ENCODE measurements around the gene E2F7. TPM values are rescaled to one million over a fixed set of nuclear protein-coding genes. Genes with fewer than 3 reads are reported as not detected.

E2F7 gene
- total RNA-seq, 1 experiment from 2014 or later: 19.5 TPM

DNA sequence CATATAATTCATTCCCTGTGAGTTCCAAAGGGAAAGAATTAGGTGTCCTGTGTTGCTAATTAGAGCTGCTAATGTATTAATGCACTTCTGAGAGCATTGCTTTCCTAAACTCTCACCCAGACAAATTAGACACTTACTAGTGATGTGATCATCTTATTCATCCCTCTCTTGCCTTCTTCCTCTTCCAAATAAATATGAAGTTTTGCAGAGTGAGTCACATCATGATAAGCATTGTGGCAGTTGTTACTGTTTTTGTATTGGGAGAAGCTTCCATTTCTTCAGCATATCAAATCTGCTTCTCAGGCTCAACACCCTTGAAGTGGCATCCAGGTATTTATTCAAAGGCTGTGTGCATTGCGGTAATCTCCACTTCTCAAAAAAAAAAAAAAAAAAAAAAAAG lies 37.3 kb upstream of the E2F7 start:
- DNase-seq (ENCODE audit: low read depth, low spot score) (peak; percentile 19), ATAC-seq (no peak)
- intact Hi-C loops (cut with micrococcal nuclease): no loop called here
- H3K36me3 ChIP-seq (ENCODE audit: control insufficient read depth in 1 of 2, insufficient read depth in 2 of 2, low read length in 2 of 2): no peaks in the 10 kb centered on the region
- H3K9me3 ChIP-seq (ENCODE audit: control insufficient read depth in 1 of 2, insufficient read depth in 1 of 2, low read depth in 1 of 2, low read length in 2 of 2): no peaks in the 10 kb centered on the region
- no TSS peak for BruUV-seq (replicated peaks)
- H3K9ac ChIP-seq (ENCODE audit: low read length): no peak overlapping the region
- no peak for TF ChIP-seq TCF7L2 (IDR thresholded peaks at IDR 0.05; ENCODE audit: borderline replicate concordance, extremely low read depth, insufficient read depth, insufficient read length)
- no peak for TF ChIP-seq SRF (IDR thresholded peaks at IDR 0.05; ENCODE audit: low read depth)
- TF ChIP-seq SP1 (IDR thresholded peaks at IDR 0.05; ENCODE audit: low read depth): 0 out of 2 replicates have a peak, but pooled peaks have one; percentile 22
- TF ChIP-seq FOSL1 (IDR thresholded peaks at IDR 0.05; ENCODE audit: low read depth): peak; percentile 59
- TF ChIP-seq, protein P1, sequence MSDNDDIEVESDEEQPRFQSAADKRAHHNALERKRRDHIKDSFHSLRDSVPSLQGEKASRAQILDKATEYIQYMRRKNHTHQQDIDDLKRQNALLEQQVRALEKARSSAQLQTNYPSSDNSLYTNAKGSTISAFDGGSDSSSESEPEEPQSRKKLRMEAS (IDR thresholded peaks at IDR 0.05): no peak
- no peak overlapping the region for H3K27ac ChIP-seq (ENCODE audit: low read depth, low read length)
- H3K4me1 ChIP-seq (ENCODE audit: control insufficient read depth in 1 of 2, insufficient read depth in 2 of 2, low read length in 2 of 2): peaks cover 0 to 29% of the 10 kb centered on the region in 2 experiments; a peak in 2 of 4 replicates
- H3K27me3 ChIP-seq (ENCODE audit: insufficient read depth, low read length): no peaks in the 10 kb centered on the region
- H4K20me1 ChIP-seq (ENCODE audit: insufficient read depth): no peaks in the 10 kb centered on the region
- H3K4me2 ChIP-seq (ENCODE audit: low read length): peak overlapping the region; percentile 44
- peak overlapping the region; percentile 83 for H2AFZ ChIP-seq (ENCODE audit: low read depth, low read length, poor library complexity, severe bottlenecking)
- ChIA-PET RAD21 (ENCODE audit: low non-redundant PET in 1 of 2, low total read pairs in 2 of 2, uncharacterized antibody in 2 of 2, unreplicated experiment in 2 of 2) (no interaction called here), POLR2A (interaction anchor here (0.7 kb wide), 1 partner anchor 16 kb away, joined by 3 read pairs; no protein-coding TSS in a partner anchor), CTCF (interaction anchor here (1.2 kb wide), 1 partner anchor 92 kb away, joined by 4 read pairs; no protein-coding TSS in a partner anchor)
- no peaks in the 10 kb centered on the region for H3K79me2 ChIP-seq (ENCODE audit: insufficient read depth, low read length)
- H3K4me3 ChIP-seq (replicated peaks in 1 of 2; ENCODE audit: low read depth in 1 of 2, low read length in 2 of 2): no peak overlapping the region
- H3K9me2 ChIP-seq (ENCODE audit: insufficient read depth): no peaks in the 10 kb centered on the region

DNA sequence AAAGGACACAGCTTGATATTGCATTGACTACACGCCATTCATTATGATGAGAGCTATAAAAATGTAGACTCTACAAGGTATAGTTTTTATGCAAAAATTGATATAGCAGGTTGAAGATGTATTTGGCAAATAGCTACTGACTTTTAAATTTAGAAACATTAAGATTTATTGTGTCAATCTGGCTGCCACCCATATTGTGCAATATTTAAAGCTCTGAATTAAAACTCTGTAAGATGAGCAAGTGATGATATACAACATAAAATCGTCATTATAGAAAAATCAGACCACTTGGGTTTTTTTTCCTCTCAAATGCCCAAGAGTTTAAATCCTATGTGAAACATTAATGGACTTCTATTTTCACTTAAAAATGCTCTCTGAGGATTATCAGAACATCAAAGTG lies 36.8 kb upstream of the E2F7 start:
- Histone ChIP-seq H3K79me2 (ENCODE audit: insufficient read depth, low read length) (no peaks in the 10 kb centered on the region), H3K4me3 (replicated peaks in 1 of 2; ENCODE audit: low read depth in 1 of 2, low read length in 2 of 2) (no peak overlapping the region), H3K9me3 (ENCODE audit: control insufficient read depth in 1 of 2, insufficient read depth in 1 of 2, low read depth in 1 of 2, low read length in 2 of 2) (no peaks in the 10 kb centered on the region), H3K27me3 (ENCODE audit: insufficient read depth, low read length) (no peaks in the 10 kb centered on the region), H3K9ac (ENCODE audit: low read length) (no peak overlapping the region), H3K4me2 (ENCODE audit: low read length) (peak overlapping the region; percentile 44), H2AFZ (ENCODE audit: low read depth, low read length, poor library complexity, severe bottlenecking) (peak overlapping the region; percentile 83), H3K27ac (ENCODE audit: low read depth, low read length) (no peak overlapping the region), H3K36me3 (ENCODE audit: control insufficient read depth in 1 of 2, insufficient read depth in 2 of 2, low read length in 2 of 2) (no peaks in the 10 kb centered on the region), H3K4me1 (ENCODE audit: control insufficient read depth in 1 of 2, insufficient read depth in 2 of 2, low read length in 2 of 2) (peaks cover 0 to 29% of the 10 kb centered on the region in 2 experiments; a peak in 2 of 4 replicates), H4K20me1 (ENCODE audit: insufficient read depth) (no peaks in the 10 kb centered on the region), H3K9me2 (ENCODE audit: insufficient read depth) (no peaks in the 10 kb centered on the region)
- CTCF ChIA-PET: interaction anchor here (1.2 kb wide), 1 partner anchor 91 kb away, joined by 4 read pairs; no protein-coding TSS in a partner anchor
- POLR2A ChIA-PET: interaction anchor here (0.7 kb wide), 1 partner anchor 17 kb away, joined by 3 read pairs; no protein-coding TSS in a partner anchor
- intact Hi-C loops (cut with micrococcal nuclease): no loop called here
- no peak for DNase-seq (ENCODE audit: low read depth, low spot score)
- no peak for ATAC-seq
- no TSS peak for BruUV-seq (replicated peaks)
- RAD21 ChIA-PET (ENCODE audit: low non-redundant PET in 1 of 2, low total read pairs in 2 of 2, uncharacterized antibody in 2 of 2, unreplicated experiment in 2 of 2): no interaction called here
- TF ChIP-seq TCF7L2 (IDR thresholded peaks at IDR 0.05; ENCODE audit: borderline replicate concordance, extremely low read depth, insufficient read depth, insufficient read length) (no peak), EZH2phosphoT487 (IDR thresholded peaks at IDR 0.05; ENCODE audit: borderline replicate concordance) (no peak), FOSL1 (IDR thresholded peaks at IDR 0.05; ENCODE audit: low read depth) (no peak), YY1 (IDR thresholded peaks at IDR 0.05; ENCODE audit: extremely low read depth, insufficient replicate concordance, low read depth, low read length) (no peak), EGR1 (IDR thresholded peaks at IDR 0.05; ENCODE audit: low read depth) (no peak), CEBPB (IDR thresholded peaks at IDR 0.05; ENCODE audit: low read depth) (no peak), JUND (IDR thresholded peaks at IDR 0.05) (no peak)
- TF ChIP-seq, protein P2, sequence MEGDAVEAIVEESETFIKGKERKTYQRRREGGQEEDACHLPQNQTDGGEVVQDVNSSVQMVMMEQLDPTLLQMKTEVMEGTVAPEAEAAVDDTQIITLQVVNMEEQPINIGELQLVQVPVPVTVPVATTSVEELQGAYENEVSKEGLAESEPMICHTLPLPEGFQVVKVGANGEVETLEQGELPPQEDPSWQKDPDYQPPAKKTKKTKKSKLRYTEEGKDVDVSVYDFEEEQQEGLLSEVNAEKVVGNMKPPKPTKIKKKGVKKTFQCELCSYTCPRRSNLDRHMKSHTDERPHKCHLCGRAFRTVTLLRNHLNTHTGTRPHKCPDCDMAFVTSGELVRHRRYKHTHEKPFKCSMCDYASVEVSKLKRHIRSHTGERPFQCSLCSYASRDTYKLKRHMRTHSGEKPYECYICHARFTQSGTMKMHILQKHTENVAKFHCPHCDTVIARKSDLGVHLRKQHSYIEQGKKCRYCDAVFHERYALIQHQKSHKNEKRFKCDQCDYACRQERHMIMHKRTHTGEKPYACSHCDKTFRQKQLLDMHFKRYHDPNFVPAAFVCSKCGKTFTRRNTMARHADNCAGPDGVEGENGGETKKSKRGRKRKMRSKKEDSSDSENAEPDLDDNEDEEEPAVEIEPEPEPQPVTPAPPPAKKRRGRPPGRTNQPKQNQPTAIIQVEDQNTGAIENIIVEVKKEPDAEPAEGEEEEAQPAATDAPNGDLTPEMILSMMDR (IDR thresholded peaks at IDR 0.05 in 2 of 3, conservative IDR thresholded peaks at IDR 0.05 in 1 of 3; ENCODE audit: borderline replicate concordance in 1 of 3, insufficient read depth in 1 of 3, low read depth in 2 of 3, low read length in 2 of 3): no peak
- TF ChIP-seq, protein P1 (IDR thresholded peaks at IDR 0.05): no peak
- TF ChIP-seq, protein P3, sequence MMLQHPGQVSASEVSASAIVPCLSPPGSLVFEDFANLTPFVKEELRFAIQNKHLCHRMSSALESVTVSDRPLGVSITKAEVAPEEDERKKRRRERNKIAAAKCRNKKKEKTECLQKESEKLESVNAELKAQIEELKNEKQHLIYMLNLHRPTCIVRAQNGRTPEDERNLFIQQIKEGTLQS (IDR thresholded peaks at IDR 0.05): no peak
- TF ChIP-seq, protein P4, sequence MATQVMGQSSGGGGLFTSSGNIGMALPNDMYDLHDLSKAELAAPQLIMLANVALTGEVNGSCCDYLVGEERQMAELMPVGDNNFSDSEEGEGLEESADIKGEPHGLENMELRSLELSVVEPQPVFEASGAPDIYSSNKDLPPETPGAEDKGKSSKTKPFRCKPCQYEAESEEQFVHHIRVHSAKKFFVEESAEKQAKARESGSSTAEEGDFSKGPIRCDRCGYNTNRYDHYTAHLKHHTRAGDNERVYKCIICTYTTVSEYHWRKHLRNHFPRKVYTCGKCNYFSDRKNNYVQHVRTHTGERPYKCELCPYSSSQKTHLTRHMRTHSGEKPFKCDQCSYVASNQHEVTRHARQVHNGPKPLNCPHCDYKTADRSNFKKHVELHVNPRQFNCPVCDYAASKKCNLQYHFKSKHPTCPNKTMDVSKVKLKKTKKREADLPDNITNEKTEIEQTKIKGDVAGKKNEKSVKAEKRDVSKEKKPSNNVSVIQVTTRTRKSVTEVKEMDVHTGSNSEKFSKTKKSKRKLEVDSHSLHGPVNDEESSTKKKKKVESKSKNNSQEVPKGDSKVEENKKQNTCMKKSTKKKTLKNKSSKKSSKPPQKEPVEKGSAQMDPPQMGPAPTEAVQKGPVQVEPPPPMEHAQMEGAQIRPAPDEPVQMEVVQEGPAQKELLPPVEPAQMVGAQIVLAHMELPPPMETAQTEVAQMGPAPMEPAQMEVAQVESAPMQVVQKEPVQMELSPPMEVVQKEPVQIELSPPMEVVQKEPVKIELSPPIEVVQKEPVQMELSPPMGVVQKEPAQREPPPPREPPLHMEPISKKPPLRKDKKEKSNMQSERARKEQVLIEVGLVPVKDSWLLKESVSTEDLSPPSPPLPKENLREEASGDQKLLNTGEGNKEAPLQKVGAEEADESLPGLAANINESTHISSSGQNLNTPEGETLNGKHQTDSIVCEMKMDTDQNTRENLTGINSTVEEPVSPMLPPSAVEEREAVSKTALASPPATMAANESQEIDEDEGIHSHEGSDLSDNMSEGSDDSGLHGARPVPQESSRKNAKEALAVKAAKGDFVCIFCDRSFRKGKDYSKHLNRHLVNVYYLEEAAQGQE (IDR thresholded peaks at IDR 0.05; ENCODE audit: low read depth): no peak
